GM11168 (cell line): ENCODE results near the gene SOBP.

Source experiments
- in situ Hi-C: fragments of 300-500 bp; cut with MboI; formaldehyde crosslinking; loops from one replicate; pipeline ENCODE4 v1.12.0; 2022; ENCODE audit warnings: low sequenced_read_pairs; ENCODE audit not compliant: unreplicated experiment

SOBP gene

GRCh38 chr6:107607116-107607515, 117.2 kb downstream of the SOBP start:
- in situ Hi-C loops, result no loop called here

- in situ Hi-C loops, result no loop called here
Measured at GRCh38 chr6:107611094-107611810, 121.3 kb downstream of the SOBP start.

- in situ Hi-C loops, result no loop called here
Measured at GRCh38 chr6:107612762-107613415, 123.0 kb downstream of the SOBP start.

GRCh38 chr6:107613651-107614379, 123.9 kb downstream of the SOBP start:
- in situ Hi-C loops, result no loop called here

GRCh38 chr6:107614828-107615227, 124.9 kb downstream of the SOBP start:
- in situ Hi-C loops, result no loop called here

GRCh38 chr6:107616775-107617174, 126.9 kb downstream of the SOBP start:
- in situ Hi-C loops, result no loop called here

- in situ Hi-C loops, result no loop called here
Measured at GRCh38 chr6:107617341-107617932, 127.5 kb downstream of the SOBP start.

- in situ Hi-C loops, result no loop called here
Measured at GRCh38 chr6:107618672-107619071, 128.8 kb downstream of the SOBP start.

DNA sequence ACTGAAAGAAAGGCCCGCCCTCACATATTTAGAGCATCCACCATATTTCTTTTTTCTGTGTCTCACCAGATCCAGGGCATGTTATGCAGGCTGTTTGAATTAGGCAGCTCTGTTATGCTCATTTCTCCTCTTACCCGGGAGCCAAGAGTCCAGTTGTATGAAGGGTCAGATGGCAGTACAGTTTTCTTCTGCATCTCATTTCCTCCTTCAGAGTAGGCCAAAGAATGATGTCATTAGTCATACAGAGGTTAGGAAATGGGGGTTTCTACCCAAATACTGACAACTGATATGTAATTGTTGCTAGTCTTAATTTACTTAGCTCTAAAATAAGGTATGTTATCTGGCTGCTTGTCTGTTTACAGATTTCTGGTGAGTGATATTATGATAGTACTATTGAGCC, 130.8 kb downstream of the SOBP start:
- in situ Hi-C loops, result loop anchor here (10.0 kb wide), 1 partner anchor 296 kb away; no protein-coding TSS in a partner anchor

- in situ Hi-C loops, result loop anchor here (10.0 kb wide), 1 partner anchor 297 kb away; no protein-coding TSS in a partner anchor
Measured at GRCh38 chr6:107621229-107621937, 131.5 kb downstream of the SOBP start.

DNA sequence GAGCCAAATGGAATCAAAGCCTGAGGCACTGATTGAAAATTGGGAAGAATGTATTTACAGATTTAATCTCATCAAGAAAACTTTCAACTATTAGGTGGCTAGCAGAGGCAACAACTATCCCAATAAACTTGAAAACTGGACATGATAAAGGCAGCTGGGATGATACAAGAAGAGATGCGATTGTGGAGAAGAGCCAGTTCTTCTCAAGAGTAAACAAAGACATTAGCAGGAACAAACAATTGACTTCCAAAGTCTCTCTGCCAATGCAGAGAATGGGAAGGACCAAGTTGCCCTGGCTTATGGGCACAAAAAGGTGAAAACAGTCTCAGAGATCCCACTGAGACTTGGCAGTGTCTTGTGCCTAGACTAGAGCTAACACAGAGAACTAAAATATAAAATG, 132.4 kb downstream of the SOBP start:
- in situ Hi-C loops, result loop anchor here (10.0 kb wide), 1 partner anchor 297 kb away; no protein-coding TSS in a partner anchor

DNA sequence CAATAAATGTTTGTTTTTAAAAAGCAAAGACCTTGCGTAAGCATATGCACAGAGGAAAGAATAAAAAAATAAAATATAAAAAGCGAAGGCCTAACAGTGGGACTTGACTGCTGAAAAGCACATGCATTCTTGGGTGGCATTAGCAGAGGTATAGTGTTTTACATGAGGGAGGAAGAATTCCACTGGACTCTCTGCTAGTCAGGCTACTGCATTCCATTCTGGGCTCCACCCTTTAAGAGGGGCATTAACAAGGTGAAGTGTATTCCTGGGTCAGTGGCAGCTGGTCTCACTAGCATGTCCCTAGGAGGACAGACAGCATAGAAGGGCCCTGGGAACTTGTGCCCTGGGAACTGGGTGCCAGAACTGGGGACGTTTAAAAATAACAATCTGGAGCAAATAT, 134.1 kb downstream of the SOBP start:
- in situ Hi-C loops, result loop anchor here (10.0 kb wide), 1 partner anchor 299 kb away; no protein-coding TSS in a partner anchor

- in situ Hi-C loops, result loop anchor here (10.0 kb wide), 1 partner anchor 300 kb away; no protein-coding TSS in a partner anchor
Measured at GRCh38 chr6:107624541-107624940, 134.6 kb downstream of the SOBP start.

GRCh38 chr6:107625264-107625663, 135.3 kb downstream of the SOBP start:
- in situ Hi-C loops, result loop anchor here (10.0 kb wide), 1 partner anchor 300 kb away; no protein-coding TSS in a partner anchor

- in situ Hi-C loops, result loop anchor here (10.0 kb wide), 1 partner anchor 302 kb away; no protein-coding TSS in a partner anchor
Measured at GRCh38 chr6:107626645-107627044, 136.7 kb downstream of the SOBP start.

- in situ Hi-C loops, result loop anchor here (10.0 kb wide), 1 partner anchor 303 kb away; no protein-coding TSS in a partner anchor
Measured at GRCh38 chr6:107627969-107628368, 138.1 kb downstream of the SOBP start.

DNA sequence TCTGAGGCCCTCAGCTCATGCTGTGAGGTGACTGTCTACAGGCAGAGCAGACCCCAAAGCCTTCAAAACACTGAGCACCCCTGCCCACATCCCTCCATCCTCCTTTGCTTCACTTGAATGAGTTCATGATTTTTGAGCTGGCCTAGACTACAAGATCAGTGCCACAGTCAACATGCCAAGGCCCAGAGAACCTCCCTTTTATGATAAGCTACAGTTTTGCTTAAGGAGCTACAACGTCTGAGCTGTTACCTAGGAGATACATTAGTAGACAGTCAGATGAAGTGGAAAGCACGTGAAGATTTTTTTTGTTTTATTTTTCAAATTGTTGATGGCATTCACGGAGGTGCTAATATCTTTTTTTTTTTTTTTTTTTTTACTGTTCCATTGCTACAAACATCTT, 139.0 kb downstream of the SOBP start:
- in situ Hi-C loops, result loop anchor here (10.0 kb wide), 1 partner anchor 304 kb away; no protein-coding TSS in a partner anchor

DNA sequence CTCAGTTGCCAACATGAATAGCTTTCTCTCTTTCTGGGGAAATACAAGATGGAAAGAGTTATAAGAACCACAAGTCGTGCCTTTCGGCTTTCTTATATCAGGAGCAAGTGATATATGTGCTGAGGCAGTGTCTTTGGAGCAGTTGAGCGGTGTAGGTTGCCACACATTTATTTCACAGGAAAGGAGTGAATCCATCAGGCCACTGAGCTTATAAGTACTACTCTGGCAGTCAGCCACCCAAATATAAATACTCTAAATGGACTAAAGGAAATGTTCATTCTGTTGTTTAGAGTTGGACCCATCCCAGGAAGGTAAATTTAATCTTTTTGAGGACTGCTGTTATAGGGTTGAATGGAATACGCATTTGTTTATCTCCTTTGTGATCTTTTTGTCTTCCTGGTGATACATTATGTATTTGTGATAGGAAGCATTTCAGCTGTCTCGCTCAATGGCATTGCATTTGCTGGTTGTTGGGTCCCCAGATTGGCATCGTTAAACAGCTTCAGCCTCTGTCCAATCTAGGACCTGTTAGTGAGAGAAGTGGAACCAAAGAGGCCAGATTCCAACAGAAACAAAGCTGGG, 139.7 kb downstream of the SOBP start:
- in situ Hi-C loops, result loop anchor here (10.0 kb wide), 1 partner anchor 305 kb away; no protein-coding TSS in a partner anchor

DNA sequence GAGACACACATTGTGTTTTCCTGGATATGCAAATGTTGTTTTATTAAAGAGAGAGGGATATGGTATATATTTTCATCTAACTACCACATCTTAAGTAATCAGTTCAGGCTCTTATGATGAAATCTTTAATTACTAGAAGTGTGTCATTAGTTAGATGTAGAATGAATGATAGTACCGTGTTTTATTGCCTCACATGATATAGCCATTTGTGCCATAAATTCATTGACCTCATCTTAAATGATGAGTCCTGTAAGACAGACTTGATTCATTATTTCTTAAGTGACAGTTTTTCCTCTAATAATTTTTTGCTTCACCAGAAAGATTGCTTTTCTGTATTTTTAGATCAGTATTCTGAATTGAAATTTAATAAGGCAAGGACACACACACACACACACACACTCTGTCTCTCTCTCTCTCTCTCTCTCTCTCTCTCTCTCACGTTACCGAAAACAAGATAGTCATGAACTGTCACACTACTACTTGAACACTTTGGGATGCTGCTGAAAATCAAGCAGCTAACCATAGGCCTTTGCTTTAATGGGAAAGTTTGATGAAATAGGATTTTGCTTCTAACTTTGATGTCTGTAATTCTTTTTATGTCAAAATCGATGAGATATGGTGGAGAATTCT, 140.5 kb downstream of the SOBP start:
- in situ Hi-C loops, result no loop called here
